GM23338 (cell line): ENCODE results near the gene ATP6V1E1. TPM values are rescaled to one million over a fixed set of nuclear protein-coding genes. Genes with fewer than 3 reads are reported as not detected.

Experiments
- ATAC-seq: fragments of 200-7000 bp; cut with Tn5 transposase; 3 replicates; pipeline ENCODE4 v1.9.1; 2020
- DNase-seq: peaks from one replicate; pipeline ENCODE4 v3.0.0-alpha.2; 2015; ENCODE audit warnings: low spot score
- H2AFZ ChIP-seq: fragments of 200-600 bp; sonication (generic); 2 replicates; pipeline ENCODE4 v1.8.0; 2016; ENCODE audit warnings: antibody characterized with exemption, mild to moderate bottlenecking, moderate library complexity
- H3F3A ChIP-seq: fragments of 200-600 bp; sonication (generic); replicated peaks from 2 replicates; pipeline ENCODE4 v1.8.0; 2017; ENCODE audit warnings: antibody characterized with exemption, mixed run types, low read depth
- H3K27ac ChIP-seq: fragments of 200-600 bp; sonication (generic); 2 replicates; pipeline ENCODE4 v1.6.1; 2016; ENCODE audit warnings: low read depth
- H3K27me3 ChIP-seq: fragments of 200-600 bp; sonication (generic); 2 replicates; pipeline ENCODE4 v1.8.0; 2016; ENCODE audit warnings: mild to moderate bottlenecking, mixed run types, moderate library complexity; ENCODE audit not compliant: insufficient read depth
- H3K36me3 ChIP-seq: fragments of 200-600 bp; sonication (generic); 2 replicates; pipeline ENCODE4 v1.8.0; 2016; ENCODE audit warnings: mild to moderate bottlenecking; ENCODE audit not compliant: insufficient read depth
- H3K4me1 ChIP-seq: fragments of 200-600 bp; sonication (generic); 2 replicates; pipeline ENCODE4 v1.8.0; 2016; ENCODE audit warnings: mild to moderate bottlenecking, moderate library complexity; ENCODE audit not compliant: insufficient read depth
- H3K4me2 ChIP-seq: fragments of 200-600 bp; sonication (generic); 2 replicates; pipeline ENCODE4 v1.7.1; 2017; ENCODE audit warnings: mixed run types
- H3K4me3 ChIP-seq: fragments of 200-600 bp; sonication (generic); 2 replicates; pipeline ENCODE4 v1.6.1; 2016; ENCODE audit warnings: mixed run types
- H3K79me2 ChIP-seq: fragments of 200-600 bp; sonication (generic); replicated peaks from 2 replicates; pipeline ENCODE4 v1.8.0; 2017; ENCODE audit warnings: mild to moderate bottlenecking; ENCODE audit not compliant: insufficient read depth
- H3K9me2 ChIP-seq: fragments of 200-600 bp; sonication (generic); 2 replicates; pipeline ENCODE4 v1.8.0; 2017; ENCODE audit not compliant: insufficient read depth
- H4K20me1 ChIP-seq: fragments of 200-600 bp; sonication (generic); replicated peaks from 2 replicates; pipeline ENCODE4 v1.8.0; 2017; ENCODE audit warnings: mild to moderate bottlenecking; ENCODE audit not compliant: insufficient read depth
- H3K27ac Mint-ChIP-seq: 2 replicates; pipeline ENCODE4 v1.8.0; 2020; ENCODE audit warnings: inconsistent platforms, mild to moderate bottlenecking, moderate library complexity, mixed read lengths
- H3K27me3 Mint-ChIP-seq: 3 replicates; pipeline ENCODE4 v1.8.0; 2022; ENCODE audit warnings: low read depth, mild to moderate bottlenecking, moderate library complexity, mixed read lengths, inconsistent platforms; ENCODE audit not compliant: insufficient read depth, poor library complexity
- H3K36me3 Mint-ChIP-seq: 3 replicates; pipeline ENCODE4 v1.8.0; 2021; ENCODE audit warnings: low read depth, mild to moderate bottlenecking, inconsistent platforms, moderate library complexity, mixed read lengths
- H3K4me1 Mint-ChIP-seq: 3 replicates; pipeline ENCODE4 v1.8.0; 2020; ENCODE audit warnings: mild to moderate bottlenecking, inconsistent platforms, mixed read lengths
- H3K4me3 Mint-ChIP-seq: 3 replicates; pipeline ENCODE4 v1.8.0; 2021; ENCODE audit warnings: moderate library complexity, mild to moderate bottlenecking, inconsistent platforms, mixed read lengths
- H3K9me3 Mint-ChIP-seq: 3 replicates; pipeline ENCODE4 v1.8.0; 2020; ENCODE audit warnings: moderate library complexity, mild to moderate bottlenecking, inconsistent platforms, mixed read lengths
- CREB1 ChIP-seq: fragments of 250-450 bp; sonication (Bioruptor Pico); IDR thresholded peaks from 2 replicates; pipeline ENCODE4 v1.5.0; 2020; ENCODE audit warnings: low read depth, mild to moderate bottlenecking, moderate library complexity
- CTCF ChIP-seq, 2 experiments: fragments of 200-600 bp in 1 of 2; sonication (generic) in 1 of 2; conservative IDR thresholded peaks; 2 replicates each; pipeline versions ENCODE4 v1.5.1 to v1.6.1; 2016 to 2017; ENCODE audit warnings: antibody characterized with exemption in 2 of 2, low read depth in 2 of 2, mild to moderate bottlenecking in 2 of 2, moderate library complexity in 1 of 2
- EZH2 ChIP-seq: fragments of 200-600 bp; sonication (generic); IDR thresholded peaks from one replicate; pipeline ENCODE4 v1.8.0; 2017; ENCODE audit warnings: antibody characterized with exemption, mild to moderate bottlenecking, low read depth; ENCODE audit not compliant: unreplicated experiment
- EZH2phosphoT487 ChIP-seq: fragments of 200-600 bp; sonication (generic); IDR thresholded peaks from one replicate; pipeline ENCODE4 v1.8.1; 2018; ENCODE audit warnings: antibody characterized with exemption; ENCODE audit not compliant: unreplicated experiment
- NANOG ChIP-seq: IDR thresholded peaks from 2 replicates; pipeline ENCODE4 v1.6.1; 2016; ENCODE audit warnings: antibody characterized with exemption, borderline replicate concordance
- ZNF331 ChIP-seq: fragments of 250-450 bp; sonication (Bioruptor Pico); IDR thresholded peaks from 2 replicates; pipeline ENCODE4 v1.5.0; 2020; ENCODE audit warnings: low read depth, mild to moderate bottlenecking, moderate library complexity
- ZNF462 ChIP-seq: fragments of 250-450 bp; sonication (Bioruptor Pico); IDR thresholded peaks from 2 replicates; pipeline ENCODE4 v1.5.0; 2020; ENCODE audit warnings: mild to moderate bottlenecking, moderate library complexity
- polyA plus RNA-seq: library from polyadenylated mRNA; unstranded; fragments of >200 nt; fragmentation: Nextera tagmentation; extraction: Ambion mirVana; gene quantifications from 2 replicates; pipeline ENCODE4 v1.2.1, GENCODE V29; 2016
- total RNA-seq: library from RNA; depleted of rRNA; stranded (reverse); fragments of >200 nt; shearing (Covaris generic); gene quantifications from 2 replicates; pipeline ENCODE4 v1.2.3, GENCODE V29; 2014
- TF ChIP-seq, protein P1 (sequence below): IDR thresholded peaks from one replicate; pipeline ENCODE4 v1.6.1; 2018; ENCODE audit warnings: antibody characterized with exemption; ENCODE audit not compliant: unreplicated experiment
- TF ChIP-seq, protein P2 (sequence below): IDR thresholded peaks from 2 replicates; pipeline ENCODE4 v1.6.1; 2016; ENCODE audit warnings: antibody characterized with exemption

Gene ATP6V1E1
- total and polyA plus RNA-seq, 2 experiments from 2014 or later = 74.5 to 81.7 TPM

DNA sequence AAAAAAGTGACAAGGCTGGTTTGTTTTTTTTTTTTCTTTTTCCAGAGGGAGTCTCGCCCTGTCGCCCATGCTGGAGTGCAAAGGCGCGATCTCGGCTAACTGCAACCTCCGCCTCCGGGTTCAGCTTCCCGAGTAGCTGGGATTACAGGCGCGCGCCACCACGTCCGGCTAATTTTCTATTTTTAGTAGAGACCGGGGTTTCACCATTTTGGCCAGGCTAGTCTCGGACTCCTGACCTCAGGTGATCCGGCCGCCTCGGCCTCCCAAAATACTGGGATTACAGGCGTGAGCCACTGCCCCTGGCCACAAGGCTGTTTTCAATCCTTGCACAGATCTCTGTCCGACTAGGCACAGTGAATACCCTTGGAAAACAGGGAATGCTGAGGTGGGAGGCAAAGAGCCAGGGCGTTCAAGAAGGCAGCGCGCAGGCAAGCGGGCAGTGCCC, 566 bp downstream of the ATP6V1E1 start (continued):
- TF ChIP-seq CTCF (conservative IDR thresholded peaks at IDR 0.05; ENCODE audit: low read depth in 2 of 2) = no peak
- TF ChIP-seq CREB1 (CRISPR knock-in tag) = no peak

DNA sequence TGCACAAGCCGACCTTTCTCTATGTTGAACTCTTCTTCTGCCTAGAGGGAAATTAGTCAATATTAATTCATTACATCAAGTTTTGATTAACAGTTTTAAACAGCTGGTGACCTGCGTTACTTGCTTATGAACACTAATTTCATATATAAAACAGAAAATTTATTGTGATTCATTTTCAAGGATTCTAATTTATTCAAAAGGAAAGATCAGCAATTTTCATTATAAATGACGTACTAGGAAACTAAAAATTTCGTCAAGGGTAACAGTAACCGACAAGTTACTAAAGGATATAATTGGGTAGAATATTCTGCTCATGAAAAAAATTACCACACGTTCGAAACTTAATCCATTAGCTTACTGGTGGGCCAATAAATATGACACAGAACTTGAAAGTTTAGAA, 15.3 kb downstream of the ATP6V1E1 start:
- no peak for ATAC-seq
- no peaks in the 10 kb centered on the region for H3K27me3 ChIP-seq
- no peak for DNase-seq
- H3K4me2 ChIP-seq = no peak overlapping the region
- H3K27ac ChIP-seq = no peak overlapping the region
- Mint-ChIP-seq H3K4me3 (no peak overlapping the region), H3K4me1 (no peaks in the 10 kb centered on the region), H3K36me3 (peaks cover 40% of the 10 kb centered on the region; the same call in 2 of the 3 replicates), H3K27me3 (no peaks in the 10 kb centered on the region), H3K9me3 (no peaks in the 10 kb centered on the region), H3K27ac (no peak overlapping the region)
- H4K20me1 ChIP-seq = peaks cover 13% of the 10 kb centered on the region
- no peaks in the 10 kb centered on the region; the same call in 1 of the 2 replicates for H3F3A ChIP-seq
- H3K36me3 ChIP-seq = peaks cover 42% of the 10 kb centered on the region
- no peaks in the 10 kb centered on the region for H3K4me1 ChIP-seq
- peaks cover 7% of the 10 kb centered on the region; the same call in 1 of the 2 replicates for H3K79me2 ChIP-seq
- no peak overlapping the region for H2AFZ ChIP-seq
- H3K9me2 ChIP-seq = no peaks in the 10 kb centered on the region
- no peak overlapping the region for H3K4me3 ChIP-seq
- TF ChIP-seq EZH2 = no peak
- TF ChIP-seq, protein P1, sequence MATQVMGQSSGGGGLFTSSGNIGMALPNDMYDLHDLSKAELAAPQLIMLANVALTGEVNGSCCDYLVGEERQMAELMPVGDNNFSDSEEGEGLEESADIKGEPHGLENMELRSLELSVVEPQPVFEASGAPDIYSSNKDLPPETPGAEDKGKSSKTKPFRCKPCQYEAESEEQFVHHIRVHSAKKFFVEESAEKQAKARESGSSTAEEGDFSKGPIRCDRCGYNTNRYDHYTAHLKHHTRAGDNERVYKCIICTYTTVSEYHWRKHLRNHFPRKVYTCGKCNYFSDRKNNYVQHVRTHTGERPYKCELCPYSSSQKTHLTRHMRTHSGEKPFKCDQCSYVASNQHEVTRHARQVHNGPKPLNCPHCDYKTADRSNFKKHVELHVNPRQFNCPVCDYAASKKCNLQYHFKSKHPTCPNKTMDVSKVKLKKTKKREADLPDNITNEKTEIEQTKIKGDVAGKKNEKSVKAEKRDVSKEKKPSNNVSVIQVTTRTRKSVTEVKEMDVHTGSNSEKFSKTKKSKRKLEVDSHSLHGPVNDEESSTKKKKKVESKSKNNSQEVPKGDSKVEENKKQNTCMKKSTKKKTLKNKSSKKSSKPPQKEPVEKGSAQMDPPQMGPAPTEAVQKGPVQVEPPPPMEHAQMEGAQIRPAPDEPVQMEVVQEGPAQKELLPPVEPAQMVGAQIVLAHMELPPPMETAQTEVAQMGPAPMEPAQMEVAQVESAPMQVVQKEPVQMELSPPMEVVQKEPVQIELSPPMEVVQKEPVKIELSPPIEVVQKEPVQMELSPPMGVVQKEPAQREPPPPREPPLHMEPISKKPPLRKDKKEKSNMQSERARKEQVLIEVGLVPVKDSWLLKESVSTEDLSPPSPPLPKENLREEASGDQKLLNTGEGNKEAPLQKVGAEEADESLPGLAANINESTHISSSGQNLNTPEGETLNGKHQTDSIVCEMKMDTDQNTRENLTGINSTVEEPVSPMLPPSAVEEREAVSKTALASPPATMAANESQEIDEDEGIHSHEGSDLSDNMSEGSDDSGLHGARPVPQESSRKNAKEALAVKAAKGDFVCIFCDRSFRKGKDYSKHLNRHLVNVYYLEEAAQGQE = no peak
- TF ChIP-seq NANOG = no peak
- TF ChIP-seq, protein P2, sequence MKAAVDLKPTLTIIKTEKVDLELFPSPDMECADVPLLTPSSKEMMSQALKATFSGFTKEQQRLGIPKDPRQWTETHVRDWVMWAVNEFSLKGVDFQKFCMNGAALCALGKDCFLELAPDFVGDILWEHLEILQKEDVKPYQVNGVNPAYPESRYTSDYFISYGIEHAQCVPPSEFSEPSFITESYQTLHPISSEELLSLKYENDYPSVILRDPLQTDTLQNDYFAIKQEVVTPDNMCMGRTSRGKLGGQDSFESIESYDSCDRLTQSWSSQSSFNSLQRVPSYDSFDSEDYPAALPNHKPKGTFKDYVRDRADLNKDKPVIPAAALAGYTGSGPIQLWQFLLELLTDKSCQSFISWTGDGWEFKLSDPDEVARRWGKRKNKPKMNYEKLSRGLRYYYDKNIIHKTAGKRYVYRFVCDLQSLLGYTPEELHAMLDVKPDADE = no peak
- no peak for TF ChIP-seq CTCF (conservative IDR thresholded peaks at IDR 0.05; ENCODE audit: low read depth in 2 of 2)
- TF ChIP-seq ZNF331 (CRISPR knock-in tag) = no peak
- no peak for TF ChIP-seq CREB1 (CRISPR knock-in tag)
- TF ChIP-seq EZH2phosphoT487 = no peak
- TF ChIP-seq ZNF462 = no peak
